Right atrium auricular region (tissue), 2 donors: ENCODE data around the gene DDR1. TPM values are rescaled to one million over a fixed set of nuclear protein-coding genes. Genes with fewer than 3 reads are reported as not detected.

ENCODE experiments used
- DNase-seq: peaks from one replicate; pipeline ENCODE4 v3.0.0-alpha.2; 2019; ENCODE audit warnings: low spot score
- H3K27ac ChIP-seq, 2 donors: fragments of 200-600 bp; sonication (generic); 1 replicate in 1 of 2; 2 replicates in 1 of 2; pipeline ENCODE4 v1.5.1; 2016 to 2019
- H3K27me3 ChIP-seq, 2 donors: fragments of 200-600 bp; sonication (generic); one replicate each; pipeline versions ENCODE4 v1.5.1 to v1.6.0; 2017 to 2019
- H3K36me3 ChIP-seq: fragments of 200-600 bp; sonication (generic); one replicate; pipeline ENCODE4 v1.5.1; 2016
- H3K4me1 ChIP-seq, 2 donors: fragments of 200-600 bp; sonication (generic); one replicate each; pipeline versions ENCODE4 v1.5.1 to v1.6.0; 2017 to 2019
- H3K4me3 ChIP-seq, 2 donors: fragments of 200-600 bp; sonication (generic); 1 replicate in 1 of 2; 2 replicates in 1 of 2; pipeline ENCODE4 v1.5.1; 2017 to 2019; ENCODE audit warnings: mild to moderate bottlenecking in 1 of 2, moderate library complexity in 1 of 2
- H3K9me3 ChIP-seq, 2 donors: fragments of 200-600 bp; sonication (generic); one replicate each; pipeline ENCODE4 v1.5.1; 2019
- total RNA-seq, 2 donors: library from RNA; depleted of rRNA; stranded (reverse); fragments of >200 nt; gene quantifications; one replicate each; pipeline ENCODE4 v1.1.0, GENCODE V29; 2016
- TF ChIP-seq, protein P1 (sequence below), 2 donors: fragments of 200-600 bp; sonication (generic); IDR thresholded peaks; one replicate each; pipeline ENCODE4 v1.5.1; 2019; ENCODE audit warnings: antibody characterized with exemption in 2 of 2

The DDR1 gene
- total RNA-seq, 2 donors from 2014 or later, result 61.7 to 106 TPM

DNA sequence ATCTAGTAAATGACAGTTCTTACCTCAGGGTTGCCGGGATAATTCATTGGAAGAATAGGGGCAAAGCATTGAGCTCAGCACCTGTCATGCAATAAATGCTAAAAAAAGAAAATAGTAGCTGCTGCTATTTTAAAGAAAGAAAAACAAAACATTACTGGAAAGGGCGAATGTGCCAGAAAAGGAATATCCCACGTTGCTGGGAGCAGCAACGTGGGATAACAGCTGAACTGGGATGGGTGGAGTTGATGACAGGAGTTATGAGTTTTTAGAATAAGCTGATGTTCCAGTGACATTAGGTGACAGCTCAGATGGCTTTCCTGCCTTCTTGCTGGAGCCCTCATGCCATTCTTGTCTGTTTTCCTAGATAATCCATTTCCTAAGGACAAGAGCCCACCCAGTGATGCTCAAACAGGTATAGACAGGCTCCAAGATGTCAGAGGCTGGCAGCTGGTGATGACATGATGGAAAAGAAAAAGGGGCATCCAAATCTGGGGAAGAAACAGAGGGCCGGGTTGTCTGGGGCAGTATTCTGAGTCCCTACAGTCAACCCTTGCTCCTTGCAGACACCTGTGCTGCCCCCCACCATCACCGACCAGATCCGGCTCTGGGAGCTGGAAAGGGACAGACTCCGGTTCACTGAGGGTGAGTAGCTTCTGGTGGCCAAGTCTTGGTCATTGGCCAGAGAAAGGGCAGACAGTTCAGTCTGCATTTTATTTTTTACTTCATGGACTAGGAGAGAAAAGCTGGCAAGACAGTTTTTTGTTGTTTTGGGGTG lies 28.6 kb downstream of the DDR1 start:
- H3K4me3 ChIP-seq, result no peak overlapping the region
- H3K27me3 ChIP-seq, result no peaks in the 10 kb centered on the region
- peaks cover 31% of the 10 kb centered on the region for H3K36me3 ChIP-seq
- H3K4me1 ChIP-seq, result peaks cover 0 to 37% of the 10 kb centered on the region in 2 donors
- H3K27ac ChIP-seq, result peak overlapping the region; percentile 91 to 97
- DNase-seq, result no peak
- H3K9me3 ChIP-seq, result no peaks in the 10 kb centered on the region
- TF ChIP-seq, protein P1, sequence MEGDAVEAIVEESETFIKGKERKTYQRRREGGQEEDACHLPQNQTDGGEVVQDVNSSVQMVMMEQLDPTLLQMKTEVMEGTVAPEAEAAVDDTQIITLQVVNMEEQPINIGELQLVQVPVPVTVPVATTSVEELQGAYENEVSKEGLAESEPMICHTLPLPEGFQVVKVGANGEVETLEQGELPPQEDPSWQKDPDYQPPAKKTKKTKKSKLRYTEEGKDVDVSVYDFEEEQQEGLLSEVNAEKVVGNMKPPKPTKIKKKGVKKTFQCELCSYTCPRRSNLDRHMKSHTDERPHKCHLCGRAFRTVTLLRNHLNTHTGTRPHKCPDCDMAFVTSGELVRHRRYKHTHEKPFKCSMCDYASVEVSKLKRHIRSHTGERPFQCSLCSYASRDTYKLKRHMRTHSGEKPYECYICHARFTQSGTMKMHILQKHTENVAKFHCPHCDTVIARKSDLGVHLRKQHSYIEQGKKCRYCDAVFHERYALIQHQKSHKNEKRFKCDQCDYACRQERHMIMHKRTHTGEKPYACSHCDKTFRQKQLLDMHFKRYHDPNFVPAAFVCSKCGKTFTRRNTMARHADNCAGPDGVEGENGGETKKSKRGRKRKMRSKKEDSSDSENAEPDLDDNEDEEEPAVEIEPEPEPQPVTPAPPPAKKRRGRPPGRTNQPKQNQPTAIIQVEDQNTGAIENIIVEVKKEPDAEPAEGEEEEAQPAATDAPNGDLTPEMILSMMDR (IDR thresholded peaks at IDR 0.05), result no peak

DNA sequence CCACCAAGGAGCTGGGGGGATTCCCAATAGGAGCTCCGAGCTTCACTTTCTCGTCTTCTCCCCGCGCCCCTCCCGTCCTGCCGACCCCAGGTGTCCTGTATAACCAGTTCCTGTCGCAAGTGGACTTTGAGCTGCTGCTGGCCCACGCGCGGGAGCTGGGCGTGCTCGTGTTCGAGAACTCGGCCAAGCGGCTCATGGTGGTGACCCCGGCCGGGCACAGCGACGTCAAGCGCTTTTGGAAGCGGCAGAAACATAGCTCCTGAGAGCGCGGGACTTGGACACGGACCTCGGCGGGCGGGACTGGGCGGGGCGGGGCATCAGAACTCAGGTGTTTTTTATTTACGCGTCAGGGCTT lies 29.4 kb downstream of the DDR1 start:
- peaks cover 0 to 34% of the 10 kb centered on the region in 2 donors for H3K4me1 ChIP-seq
- TF ChIP-seq, protein P1 (IDR thresholded peaks at IDR 0.05), result no peak
- peak overlapping the region; percentile 59 to 62 for H3K4me3 ChIP-seq
- no peak for DNase-seq
- H3K9me3 ChIP-seq, result no peaks in the 10 kb centered on the region
- no peaks in the 10 kb centered on the region for H3K27me3 ChIP-seq
- peaks cover 35% of the 10 kb centered on the region for H3K36me3 ChIP-seq
- peak overlapping the region; percentile 91 to 97 for H3K27ac ChIP-seq

DNA sequence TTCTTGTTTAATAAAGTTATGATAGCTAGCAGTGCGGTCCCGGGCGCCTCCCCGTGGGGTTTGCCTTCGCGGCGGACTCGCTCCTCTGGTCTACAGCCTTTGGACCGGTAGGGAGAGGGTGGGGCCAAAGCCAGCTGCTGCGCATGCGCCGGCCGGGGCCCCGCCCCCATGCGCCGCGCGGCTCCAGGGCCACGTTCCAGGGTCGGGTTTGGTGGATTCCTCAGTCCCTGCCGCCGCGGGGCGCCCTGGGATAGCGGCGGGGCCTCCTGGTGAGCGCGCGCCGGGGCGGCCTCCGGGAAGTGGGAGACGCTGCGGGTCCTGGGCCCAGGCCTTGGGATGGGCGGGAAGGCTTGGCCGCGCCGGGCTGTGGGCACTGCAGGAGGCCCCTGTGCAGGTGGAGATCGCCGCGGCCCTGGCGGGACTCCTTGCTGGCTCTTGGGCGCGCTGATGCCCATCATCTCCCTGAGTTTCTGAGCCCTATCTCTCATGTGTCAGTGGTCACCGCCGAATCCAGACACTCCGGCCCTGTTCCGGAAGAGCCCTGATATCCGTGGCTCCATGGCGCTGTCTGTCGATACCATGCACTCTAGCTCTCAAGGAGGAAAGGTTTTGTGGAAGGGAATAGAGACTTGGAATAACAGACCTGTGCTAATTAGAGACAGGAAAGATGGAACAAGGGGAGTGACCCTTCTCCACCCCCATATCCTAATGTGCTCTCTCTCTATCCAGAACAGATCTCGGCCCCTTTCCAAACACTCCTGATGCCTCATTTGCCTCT lies 29.9 kb downstream of the DDR1 start, which contains the start of gene VARS2:
Gene VARS2, plus strand, starts transcription at position 163 of the 778 bp plus-strand sequence. Its CDS starts 599 bp downstream, at position 762.
- H3K4me3 ChIP-seq, result peak within 1 kb of the TSS; percentile 59 to 62
- TF ChIP-seq, protein P1 (IDR thresholded peaks at IDR 0.05), result peak; percentile 26 to 67
- H3K9me3 ChIP-seq, result no peaks in the 10 kb centered on the region
- H3K36me3 ChIP-seq, result peaks cover 35% of the 10 kb centered on the region
- H3K4me1 ChIP-seq, result peaks cover 0 to 28% of the 10 kb centered on the region in 2 donors
- peak; percentile 95 for DNase-seq
- H3K27me3 ChIP-seq, result no peaks in the 10 kb centered on the region
- H3K27ac ChIP-seq, result peak within 1 kb of the TSS; percentile 91 to 97

DNA sequence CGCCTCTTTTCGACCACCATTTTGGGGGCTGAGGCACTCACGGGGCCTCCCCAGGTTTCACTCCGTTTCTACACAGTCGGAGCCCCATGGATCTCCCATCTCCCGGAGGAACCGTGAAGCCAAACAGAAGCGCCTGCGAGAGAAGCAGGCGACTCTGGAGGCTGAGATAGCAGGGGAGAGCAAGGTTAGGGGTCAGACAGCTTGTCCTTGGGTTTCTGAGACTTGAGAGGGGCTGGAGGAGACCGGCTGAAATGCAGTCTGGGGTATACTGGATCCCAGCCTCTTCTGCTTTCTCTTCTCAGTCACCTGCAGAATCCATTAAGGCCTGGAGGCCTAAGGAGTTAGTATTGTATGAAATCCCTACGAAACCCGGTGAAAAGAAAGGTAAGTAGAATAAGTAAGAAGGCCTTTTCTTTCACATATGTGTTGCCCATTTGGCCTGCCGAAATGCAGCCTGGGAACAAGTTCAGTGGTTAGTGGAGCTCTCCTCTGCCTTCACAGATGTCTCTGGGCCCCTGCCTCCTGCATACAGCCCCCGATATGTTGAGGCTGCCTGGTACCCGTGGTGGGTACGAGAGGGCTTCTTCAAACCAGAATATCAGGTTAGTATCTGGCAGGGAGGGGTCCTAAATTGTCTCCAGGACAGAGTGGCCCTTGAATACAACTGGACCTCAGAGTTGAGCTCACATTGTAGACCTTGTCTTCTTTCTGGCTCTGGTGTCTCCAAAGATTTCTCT lies 30.7 kb downstream of the DDR1 start:
- peak overlapping the region; percentile 59 to 62 for H3K4me3 ChIP-seq
- peaks cover 36% of the 10 kb centered on the region for H3K36me3 ChIP-seq
- H3K27ac ChIP-seq, result peak overlapping the region; percentile 91 to 97
- no peaks in the 10 kb centered on the region for H3K9me3 ChIP-seq
- TF ChIP-seq, protein P1 (IDR thresholded peaks at IDR 0.05), result no peak
- H3K4me1 ChIP-seq, result peaks cover 0 to 25% of the 10 kb centered on the region in 2 donors
- H3K27me3 ChIP-seq, result no peaks in the 10 kb centered on the region
- no peak for DNase-seq

DNA sequence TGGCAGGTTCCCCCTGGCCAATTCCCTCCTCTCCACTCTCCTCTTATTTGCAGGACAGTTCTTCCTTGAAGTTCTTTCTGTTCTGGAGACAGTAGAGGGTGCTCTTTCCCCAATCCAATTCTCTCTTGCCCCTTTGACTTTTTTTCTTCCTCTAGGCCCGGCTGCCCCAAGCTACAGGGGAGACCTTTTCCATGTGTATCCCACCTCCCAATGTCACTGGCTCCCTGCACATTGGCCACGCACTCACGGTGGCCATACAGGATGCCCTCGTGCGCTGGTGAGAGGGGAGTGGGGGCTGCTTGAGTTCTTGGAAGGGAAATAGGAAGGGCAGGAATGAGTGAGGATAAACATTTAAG lies 31.2 kb downstream of the DDR1 start:
- Histone ChIP-seq H3K4me1 (peaks cover 0 to 25% of the 10 kb centered on the region in 2 donors), H3K36me3 (peaks cover 36% of the 10 kb centered on the region), H3K27ac (peak overlapping the region; percentile 91 to 97), H3K27me3 (no peaks in the 10 kb centered on the region), H3K4me3 (no peak overlapping the region), H3K9me3 (no peaks in the 10 kb centered on the region)
- TF ChIP-seq, protein P1 (IDR thresholded peaks at IDR 0.05), result peak; percentile 47 to 71
- DNase-seq, result no peak
